Hepatocyte (in vitro differentiated cells): ENCODE measurements around the gene ARHGAP26.

Source experiments
- CTCF ChIP-seq: fragments of 200-600 bp; sonication (generic); IDR thresholded peaks from 2 replicates; pipeline ENCODE4 v1.5.1; 2016; ENCODE audit warnings: antibody characterized with exemption, mild to moderate bottlenecking; ENCODE audit not compliant: poor library complexity
- EZH2 ChIP-seq: fragments of 200-600 bp; sonication (generic); IDR thresholded peaks from 2 replicates; pipeline ENCODE4 v1.6.1; 2016; ENCODE audit warnings: antibody characterized with exemption, mild to moderate bottlenecking, borderline replicate concordance
- EZH2phosphoT487 ChIP-seq: fragments of 200-600 bp; sonication (generic); IDR thresholded peaks from one replicate; pipeline ENCODE4 v1.6.1; 2018; ENCODE audit warnings: antibody characterized with exemption, mild to moderate bottlenecking, low read depth, moderate library complexity; ENCODE audit not compliant: unreplicated experiment, severe bottlenecking

GRCh38 chr5:143207563-143208364 is 437.6 kb downstream of the ARHGAP26 start:
- TF ChIP-seq CTCF: no peak
- no peak for TF ChIP-seq EZH2
- no peak for TF ChIP-seq EZH2phosphoT487
